OCI-LY3 (cell line): ENCODE measurements around the gene TECTA.

Experiments used
- EZH2phosphoT487 ChIP-seq: fragments of 200-600 bp; shearing (Covaris generic); IDR thresholded peaks from 2 replicates; pipeline ENCODE4 v1.6.1; 2018; ENCODE audit warnings: antibody characterized with exemption, mixed run types, low read depth
- TF ChIP-seq, protein P1 (sequence below): fragments of 200-600, 300-600 bp; sonication (generic); IDR thresholded peaks from 2 replicates; pipeline ENCODE4 v1.5.1; 2014; ENCODE audit warnings: antibody characterized with exemption, low read length, low read depth

DNA sequence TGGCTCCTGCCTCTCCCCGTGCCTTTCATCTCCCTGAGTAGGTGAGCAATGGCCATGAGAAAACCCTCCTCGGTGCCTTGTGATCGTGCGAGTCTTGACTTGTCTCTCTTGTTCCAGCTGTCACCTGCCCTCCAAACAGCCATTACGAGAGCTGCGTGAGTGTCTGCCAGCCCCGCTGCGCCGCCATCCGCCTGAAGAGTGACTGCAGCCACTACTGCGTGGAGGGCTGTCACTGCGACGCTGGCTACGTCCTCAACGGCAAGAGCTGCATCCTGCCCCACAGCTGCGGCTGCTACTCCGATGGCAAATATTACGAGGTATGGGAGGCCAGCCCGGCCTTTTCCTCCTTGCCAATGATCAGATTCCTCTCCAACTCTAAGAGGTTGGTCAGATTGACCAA lies 51.7 kb downstream of the TECTA start:
- TF ChIP-seq, protein P1, sequence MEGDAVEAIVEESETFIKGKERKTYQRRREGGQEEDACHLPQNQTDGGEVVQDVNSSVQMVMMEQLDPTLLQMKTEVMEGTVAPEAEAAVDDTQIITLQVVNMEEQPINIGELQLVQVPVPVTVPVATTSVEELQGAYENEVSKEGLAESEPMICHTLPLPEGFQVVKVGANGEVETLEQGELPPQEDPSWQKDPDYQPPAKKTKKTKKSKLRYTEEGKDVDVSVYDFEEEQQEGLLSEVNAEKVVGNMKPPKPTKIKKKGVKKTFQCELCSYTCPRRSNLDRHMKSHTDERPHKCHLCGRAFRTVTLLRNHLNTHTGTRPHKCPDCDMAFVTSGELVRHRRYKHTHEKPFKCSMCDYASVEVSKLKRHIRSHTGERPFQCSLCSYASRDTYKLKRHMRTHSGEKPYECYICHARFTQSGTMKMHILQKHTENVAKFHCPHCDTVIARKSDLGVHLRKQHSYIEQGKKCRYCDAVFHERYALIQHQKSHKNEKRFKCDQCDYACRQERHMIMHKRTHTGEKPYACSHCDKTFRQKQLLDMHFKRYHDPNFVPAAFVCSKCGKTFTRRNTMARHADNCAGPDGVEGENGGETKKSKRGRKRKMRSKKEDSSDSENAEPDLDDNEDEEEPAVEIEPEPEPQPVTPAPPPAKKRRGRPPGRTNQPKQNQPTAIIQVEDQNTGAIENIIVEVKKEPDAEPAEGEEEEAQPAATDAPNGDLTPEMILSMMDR = no peak
- no peak for TF ChIP-seq EZH2phosphoT487
